PC-3 (cell line): ENCODE results near the gene MRPS34. TPM values are rescaled to one million over a fixed set of nuclear protein-coding genes. Genes with fewer than 3 reads are reported as not detected.

Source experiments
- ATAC-seq: fragments of 200-7000 bp; cut with Tn5 transposase; 2 replicates; pipeline ENCODE4 v1.9.1; 2020; ENCODE audit warnings: mild to moderate bottlenecking, moderate library complexity
- BruUV-seq: library from RNA; stranded (reverse); fragments of 400-500 nt; replicated peaks from 2 replicates; lab custom pipeline; 2021; lab: Mats Ljungman, UMichigan
- CTCF ChIA-PET: fragments of 300-600 bp; sonication (Branson Sonifier 250); formaldehyde crosslinking; loops from one replicate; lab custom pipeline; 2022; ENCODE audit warnings: antibody characterized with exemption; lab: Charles Lee
- POLR2A ChIA-PET: fragments of 300-600 bp; sonication (Branson Sonifier 250); formaldehyde crosslinking; loops from one replicate; lab custom pipeline; 2022; ENCODE audit warnings: antibody characterized with exemption; ENCODE audit not compliant: unreplicated experiment; lab: Charles Lee
- DNase-seq: peaks from one replicate; pipeline ENCODE4 v3.0.0-alpha.2; 2015
- H2AFZ ChIP-seq: fragments of 300-600 bp; sonication (generic); 2 replicates; pipeline ENCODE4 v1.6.0; 2016; ENCODE audit warnings: antibody characterized with exemption, low read length
- H3F3A ChIP-seq: fragments of 300-600 bp; sonication (generic); one replicate; pipeline ENCODE4 v1.6.0; 2017; ENCODE audit warnings: antibody characterized with exemption, low read length, control low read depth, mild to moderate bottlenecking; ENCODE audit not compliant: unreplicated experiment
- H3K27ac ChIP-seq: fragments of 300-600 bp; sonication (generic); 2 replicates; pipeline ENCODE4 v1.5.1; 2016; ENCODE audit warnings: mild to moderate bottlenecking, low read length
- H3K27me3 ChIP-seq: fragments of 300-600 bp; sonication (generic); 2 replicates; pipeline ENCODE4 v1.6.1; 2016; ENCODE audit warnings: low read length, mixed read lengths
- H3K36me3 ChIP-seq: fragments of 300-600 bp; sonication (generic); 2 replicates; pipeline ENCODE4 v1.6.1; 2016; ENCODE audit warnings: low read depth, mixed run types, low read length, mixed read lengths
- H3K4me1 ChIP-seq: fragments of 300-600 bp; sonication (generic); 2 replicates; pipeline ENCODE4 v1.5.1; 2016; ENCODE audit warnings: low read length; ENCODE audit not compliant: insufficient read depth
- H3K4me2 ChIP-seq: fragments of 300-600 bp; sonication (generic); 2 replicates; pipeline ENCODE4 v1.6.0; 2016; ENCODE audit warnings: low read length
- H3K4me3 ChIP-seq: fragments of 300-600 bp; sonication (generic); 2 replicates; pipeline ENCODE4 v1.5.1; 2016; ENCODE audit warnings: mild to moderate bottlenecking, low read length, mixed read lengths
- H3K79me2 ChIP-seq: fragments of 300-600 bp; sonication (generic); 2 replicates; pipeline ENCODE4 v1.6.1; 2017; ENCODE audit warnings: low read length, mixed read lengths
- H3K9ac ChIP-seq: fragments of 300-600 bp; sonication (generic); 2 replicates; pipeline ENCODE4 v1.6.0; 2016; ENCODE audit warnings: mild to moderate bottlenecking, low read length
- H3K9me2 ChIP-seq: fragments of 300-600 bp; sonication (generic); replicated peaks from 2 replicates; pipeline ENCODE4 v1.6.1; 2016; ENCODE audit warnings: mixed run types, low read length, mixed read lengths
- H3K9me3 ChIP-seq: fragments of 300-600 bp; sonication (generic); 2 replicates; pipeline ENCODE4 v1.6.1; 2016; ENCODE audit warnings: low read length, mixed read lengths
- H4K20me1 ChIP-seq: fragments of 300-600 bp; sonication (generic); 2 replicates; pipeline ENCODE4 v1.6.1; 2016; ENCODE audit warnings: low read length, mixed read lengths
- EZH2 ChIP-seq: fragments of 300-600 bp; sonication (generic); IDR thresholded peaks from one replicate; pipeline ENCODE4 v1.6.1; 2017; ENCODE audit warnings: antibody characterized with exemption, mild to moderate bottlenecking, low read length; ENCODE audit not compliant: unreplicated experiment
- EZH2phosphoT487 ChIP-seq: fragments of 300-600 bp; sonication (generic); IDR thresholded peaks from 2 replicates; pipeline ENCODE4 v1.6.1; 2018; ENCODE audit warnings: mild to moderate bottlenecking, antibody characterized with exemption, low read length, borderline replicate concordance
- intact Hi-C: fragments of 100-400 bp; cut with micrococcal nuclease; formaldehyde crosslinking; loops from 2 replicates; pipeline ENCODE4 v1.9.0; 2023
- total RNA-seq: library from RNA; depleted of rRNA; stranded (reverse); fragments of >200 nt; gene quantifications from 2 replicates; pipeline ENCODE4 v1.2.3, GENCODE V29; 2014
- TF ChIP-seq, protein P1 (sequence below): fragments of 300-600 bp; sonication (generic); conservative IDR thresholded peaks from 2 replicates; pipeline ENCODE4 v1.5.1; 2017; ENCODE audit warnings: antibody characterized with exemption, low read depth, mild to moderate bottlenecking, low read length

The MRPS34 gene
- total RNA-seq, 1 experiment from 2014 or later = 248 TPM

DNA sequence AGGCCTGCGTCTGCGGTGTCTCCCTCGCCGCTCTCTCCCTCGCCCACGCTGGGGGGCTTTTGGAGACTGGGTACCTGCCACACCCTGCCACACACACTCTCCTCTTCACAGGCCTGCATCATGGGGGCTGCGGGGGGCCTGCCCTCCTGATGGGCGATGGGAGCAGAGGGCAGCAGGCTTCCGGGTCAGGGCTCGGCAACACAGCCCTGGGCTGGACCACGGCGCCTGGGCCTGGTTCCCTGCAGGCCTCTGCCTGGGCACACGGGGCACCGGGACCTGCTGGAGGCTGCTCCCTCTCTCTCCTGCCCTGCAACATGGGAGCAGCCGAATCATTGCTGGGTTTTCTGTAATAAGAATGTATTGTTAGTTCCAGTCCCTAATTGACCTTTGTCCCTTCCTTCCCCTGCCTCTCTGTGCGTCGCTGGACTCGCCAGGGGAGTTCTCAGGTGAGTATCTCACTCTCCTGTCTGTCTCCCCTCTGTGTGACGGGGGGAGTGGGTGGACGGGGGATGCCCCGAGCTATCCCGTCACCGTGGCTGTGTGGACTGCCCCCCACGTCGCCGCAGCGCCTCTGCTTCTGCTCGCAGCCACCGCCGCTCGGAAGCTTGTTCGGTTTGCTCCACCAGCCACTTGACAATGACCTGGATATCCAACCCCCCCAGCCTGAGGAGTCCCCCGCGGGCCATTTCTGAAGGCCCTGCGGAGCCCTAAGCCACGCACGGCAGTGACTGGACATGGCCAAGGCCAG, 15.0 kb downstream of the MRPS34 start:
- Histone ChIP-seq H4K20me1 (no peaks in the 10 kb centered on the region), H3K9me3 (no peaks in the 10 kb centered on the region), H3K36me3 (no peaks in the 10 kb centered on the region), H3K9ac (no peak overlapping the region), H3K4me3 (no peak overlapping the region), H2AFZ (no peak overlapping the region), H3K9me2 (no peaks in the 10 kb centered on the region), H3F3A (no peaks in the 10 kb centered on the region), H3K27me3 (no peaks in the 10 kb centered on the region), H3K79me2 (no peaks in the 10 kb centered on the region), H3K27ac (no peak overlapping the region), H3K4me1 (no peaks in the 10 kb centered on the region), H3K4me2 (no peak overlapping the region)
- DNase-seq = no peak
- POLR2A ChIA-PET = no interaction called here
- intact Hi-C loops = no loop called here
- TF ChIP-seq, protein P1, sequence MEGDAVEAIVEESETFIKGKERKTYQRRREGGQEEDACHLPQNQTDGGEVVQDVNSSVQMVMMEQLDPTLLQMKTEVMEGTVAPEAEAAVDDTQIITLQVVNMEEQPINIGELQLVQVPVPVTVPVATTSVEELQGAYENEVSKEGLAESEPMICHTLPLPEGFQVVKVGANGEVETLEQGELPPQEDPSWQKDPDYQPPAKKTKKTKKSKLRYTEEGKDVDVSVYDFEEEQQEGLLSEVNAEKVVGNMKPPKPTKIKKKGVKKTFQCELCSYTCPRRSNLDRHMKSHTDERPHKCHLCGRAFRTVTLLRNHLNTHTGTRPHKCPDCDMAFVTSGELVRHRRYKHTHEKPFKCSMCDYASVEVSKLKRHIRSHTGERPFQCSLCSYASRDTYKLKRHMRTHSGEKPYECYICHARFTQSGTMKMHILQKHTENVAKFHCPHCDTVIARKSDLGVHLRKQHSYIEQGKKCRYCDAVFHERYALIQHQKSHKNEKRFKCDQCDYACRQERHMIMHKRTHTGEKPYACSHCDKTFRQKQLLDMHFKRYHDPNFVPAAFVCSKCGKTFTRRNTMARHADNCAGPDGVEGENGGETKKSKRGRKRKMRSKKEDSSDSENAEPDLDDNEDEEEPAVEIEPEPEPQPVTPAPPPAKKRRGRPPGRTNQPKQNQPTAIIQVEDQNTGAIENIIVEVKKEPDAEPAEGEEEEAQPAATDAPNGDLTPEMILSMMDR = no peak
- no peak for TF ChIP-seq EZH2phosphoT487
- no peak for TF ChIP-seq EZH2
- CTCF ChIA-PET = no interaction called here
- no TSS peak for BruUV-seq
- no peak for ATAC-seq

DNA sequence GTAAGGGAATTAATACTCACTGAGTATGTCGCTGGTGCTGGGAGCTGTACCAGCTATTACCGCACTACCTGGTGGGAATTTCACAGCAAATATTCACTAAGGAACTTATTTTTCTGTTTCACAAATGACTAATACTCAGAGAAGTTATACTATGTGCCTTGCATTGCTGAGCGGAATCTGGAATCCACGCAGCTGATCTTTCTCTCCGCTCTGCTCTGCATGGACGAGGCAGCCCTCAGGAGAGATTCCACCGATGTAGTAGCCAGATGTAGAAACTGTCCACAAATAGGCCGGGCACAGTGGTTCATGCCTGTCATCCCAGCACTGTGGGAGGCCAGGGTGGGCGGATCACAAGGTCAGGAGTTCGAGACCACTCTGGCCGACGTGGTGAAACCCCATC, 18.7 kb downstream of the MRPS34 start:
- Histone ChIP-seq H3K79me2 (no peaks in the 10 kb centered on the region), H3K9me3 (no peaks in the 10 kb centered on the region), H3F3A (no peaks in the 10 kb centered on the region), H3K9ac (no peak overlapping the region), H3K4me2 (no peak overlapping the region), H3K36me3 (no peaks in the 10 kb centered on the region), H3K27me3 (no peaks in the 10 kb centered on the region), H3K4me3 (no peak overlapping the region), H3K9me2 (no peaks in the 10 kb centered on the region), H3K4me1 (no peaks in the 10 kb centered on the region), H2AFZ (no peak overlapping the region), H4K20me1 (no peaks in the 10 kb centered on the region), H3K27ac (no peak overlapping the region)
- POLR2A ChIA-PET = no interaction called here
- DNase-seq (no peak), ATAC-seq (no peak)
- TF ChIP-seq EZH2 (no peak), EZH2phosphoT487 (no peak)
- CTCF ChIA-PET = no interaction called here
- BruUV-seq = no TSS peak
- intact Hi-C loops = no loop called here

DNA sequence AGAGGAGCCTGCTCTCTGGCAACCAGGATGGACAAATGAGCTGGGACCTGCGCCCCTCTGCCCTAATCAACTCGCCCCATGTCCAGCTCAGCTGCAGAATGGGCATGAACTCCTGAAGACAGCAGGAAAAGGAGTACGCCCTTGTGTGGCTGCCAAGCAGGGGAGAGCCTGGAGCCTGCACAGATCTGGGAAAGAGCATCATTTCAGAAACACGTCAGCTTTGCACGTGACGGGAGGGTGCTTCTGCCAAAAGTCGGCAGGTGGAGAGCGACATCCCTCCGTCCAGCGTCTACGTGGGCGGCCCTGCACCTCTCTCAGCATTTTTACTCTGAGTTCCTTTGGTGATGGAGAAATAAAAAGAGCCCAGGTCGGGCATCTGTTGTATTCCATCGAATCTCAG, 20.1 kb downstream of the MRPS34 start:
- ChIA-PET CTCF (no interaction called here), POLR2A (no interaction called here)

More for the DNA sequence above, 20.1 kb downstream of the MRPS34 start:
- TF ChIP-seq, protein P1 = no peak
- TF ChIP-seq EZH2 (no peak), EZH2phosphoT487 (no peak)
- H3K9me2 ChIP-seq = no peaks in the 10 kb centered on the region
- no peaks in the 10 kb centered on the region for H4K20me1 ChIP-seq
- no peaks in the 10 kb centered on the region for H3K9me3 ChIP-seq
- no peaks in the 10 kb centered on the region for H3K36me3 ChIP-seq
- no peak overlapping the region for H2AFZ ChIP-seq
- intact Hi-C loops = no loop called here
- H3K4me1 ChIP-seq = no peaks in the 10 kb centered on the region
- H3F3A ChIP-seq = no peaks in the 10 kb centered on the region
- no peak for ATAC-seq
- no peak overlapping the region for H3K4me3 ChIP-seq
- no peaks in the 10 kb centered on the region for H3K27me3 ChIP-seq
- H3K4me2 ChIP-seq = no peak overlapping the region
- BruUV-seq = no TSS peak
- no peaks in the 10 kb centered on the region for H3K79me2 ChIP-seq
- no peak for DNase-seq
- no peak overlapping the region for H3K9ac ChIP-seq
- H3K27ac ChIP-seq = no peak overlapping the region
